ENCODE results near the gene RBM18. TPM values are rescaled to one million over a fixed set of nuclear protein-coding genes. Genes with fewer than 3 reads are reported as not detected.

RBM18 gene
- total RNA-seq, 1 experiment from 2014 or later: 8.1 TPM

DNA sequence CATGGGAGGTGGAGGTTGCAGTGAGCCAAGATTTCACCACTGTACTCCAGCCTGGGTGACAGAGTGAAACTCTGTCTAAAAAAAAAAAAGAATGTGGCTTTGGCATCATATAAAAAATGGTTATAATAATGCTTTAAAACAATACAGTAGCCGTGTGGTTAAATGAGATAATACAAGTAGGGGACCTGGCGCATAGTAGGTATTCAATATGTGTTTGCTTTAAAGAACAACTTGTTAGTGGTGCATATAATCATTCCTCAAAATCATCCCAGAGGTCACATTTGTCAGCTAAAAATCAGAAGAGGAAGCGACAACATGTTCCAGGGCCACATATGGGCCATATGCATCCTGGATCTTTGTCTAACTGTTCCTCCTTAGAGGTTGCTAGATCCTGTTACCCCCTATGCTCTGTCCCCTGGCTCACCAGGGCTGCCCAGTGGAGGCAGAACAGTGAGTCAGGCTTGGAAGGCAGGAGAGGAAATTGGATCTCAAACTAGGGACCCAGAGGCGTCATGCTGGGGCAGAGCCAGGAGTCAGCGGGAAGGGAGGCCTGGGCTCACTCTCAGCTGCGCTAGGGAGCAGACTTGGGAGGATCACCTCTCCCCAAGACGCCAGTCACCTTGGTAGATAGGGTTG lies 63.6 kb downstream of the RBM18 start:
- Histone ChIP-seq H3K27me3 (peaks cover 3% of the 10 kb centered on the region; the same call in 1 of the 2 replicates), H3K4me3 (no peak overlapping the region), H3K9me3 (no peaks in the 10 kb centered on the region), H3K36me3 (no peaks in the 10 kb centered on the region)
- peak; percentile 90 for DNase-seq

DNA sequence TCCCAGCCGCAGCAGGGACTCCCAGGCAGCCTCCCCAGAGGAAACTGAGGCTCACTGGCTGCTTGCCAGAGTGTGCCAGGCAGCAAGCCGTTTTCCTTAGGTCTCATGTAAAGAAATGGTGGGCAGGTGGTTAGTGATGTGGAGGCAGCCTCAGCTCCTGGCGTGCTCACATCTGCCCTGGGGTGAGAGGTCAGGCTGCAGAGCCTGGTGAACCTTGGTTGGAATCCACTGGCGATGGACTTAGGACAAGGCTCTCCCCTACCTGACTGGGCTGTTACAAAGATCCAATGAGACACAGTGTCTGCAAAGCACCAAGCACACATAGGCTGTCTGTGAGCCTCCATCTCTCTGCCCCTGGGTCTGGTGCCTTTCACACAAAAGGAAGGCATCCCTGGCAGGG lies 66.8 kb downstream of the RBM18 start:
- no peaks in the 10 kb centered on the region for H3K9me3 ChIP-seq
- no peaks in the 10 kb centered on the region for H3K36me3 ChIP-seq
- no peak for DNase-seq
- H3K4me3 ChIP-seq: no peak overlapping the region
- H3K27me3 ChIP-seq: peaks cover 3% of the 10 kb centered on the region; the same call in 1 of the 2 replicates

DNA sequence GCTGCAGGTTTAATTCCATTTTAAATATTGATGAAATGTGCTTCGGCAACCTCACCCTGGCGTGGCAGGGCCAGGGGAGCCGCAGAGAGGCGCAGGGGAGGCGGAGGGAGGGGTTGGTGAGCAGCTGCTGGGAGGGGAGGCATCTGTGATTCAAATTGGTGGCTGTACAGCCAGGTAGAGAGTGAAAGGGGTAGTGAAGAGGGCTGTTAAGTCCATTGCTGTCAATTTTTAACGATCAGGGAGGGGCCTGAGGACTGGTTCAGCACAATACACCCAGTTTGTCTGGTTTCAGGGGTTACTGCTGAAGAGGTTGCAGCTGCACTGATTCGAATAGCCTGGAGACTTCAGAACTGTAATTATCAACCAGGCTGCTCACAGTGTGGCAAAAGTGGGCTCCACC lies 67.2 kb downstream of the RBM18 start:
- DNase-seq: no peak

DNA sequence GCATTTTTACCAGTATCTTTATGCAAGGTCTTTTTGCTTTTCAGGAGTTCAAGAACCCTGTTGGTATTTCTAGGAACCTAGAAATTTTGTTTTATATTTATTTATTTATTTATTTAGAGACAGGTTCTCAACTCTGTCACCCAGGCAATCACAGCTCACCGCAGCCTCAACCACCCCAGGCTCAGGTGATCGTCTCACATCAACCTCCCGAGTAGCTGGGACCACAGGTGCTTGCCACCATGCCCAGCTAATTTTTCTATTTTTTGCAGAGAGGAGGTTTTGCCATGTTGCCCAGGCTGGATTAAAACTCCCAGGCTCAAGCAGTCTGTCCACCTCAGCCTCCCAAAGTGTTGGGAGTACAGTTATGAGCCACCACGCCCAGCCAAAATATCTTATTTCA lies 68.8 kb downstream of the RBM18 start:
- no peak for DNase-seq

More for the DNA sequence above, 67.2 kb downstream of the RBM18 start:
- Histone ChIP-seq H3K9me3 (no peaks in the 10 kb centered on the region), H3K36me3 (no peaks in the 10 kb centered on the region), H3K27me3 (peaks cover 3% of the 10 kb centered on the region; the same call in 1 of the 2 replicates), H3K4me3 (no peak overlapping the region)

DNA sequence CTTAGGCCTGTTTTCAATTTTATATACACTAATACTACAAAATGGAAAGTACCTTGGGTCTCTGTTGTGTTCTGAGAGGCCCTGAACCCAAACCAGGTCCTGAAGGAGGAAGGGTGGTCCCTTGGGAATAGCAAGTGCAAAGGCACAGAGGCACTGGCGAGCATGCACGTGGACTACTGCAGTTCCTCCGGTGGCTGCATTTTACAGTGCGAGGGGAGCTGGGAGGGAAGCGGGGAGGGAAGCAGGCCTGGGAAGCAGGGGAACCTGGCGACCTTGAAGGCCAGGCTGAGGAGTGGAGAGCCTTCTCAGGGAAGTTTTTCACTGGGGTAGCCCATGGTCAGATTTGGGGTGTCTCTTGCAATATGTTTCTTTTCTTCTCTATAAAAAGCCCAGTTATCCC lies 71.0 kb downstream of the RBM18 start:
- DNase-seq: no peak
- H3K4me3 ChIP-seq: no peak overlapping the region
- no peaks in the 10 kb centered on the region for H3K36me3 ChIP-seq
- H3K27me3 ChIP-seq: peaks cover 3% of the 10 kb centered on the region; the same call in 1 of the 2 replicates
- H3K9me3 ChIP-seq: no peaks in the 10 kb centered on the region

More for the DNA sequence above, 68.8 kb downstream of the RBM18 start:
- H3K9me3 ChIP-seq: no peaks in the 10 kb centered on the region
- no peaks in the 10 kb centered on the region for H3K36me3 ChIP-seq
- H3K27me3 ChIP-seq: peaks cover 3% of the 10 kb centered on the region; the same call in 1 of the 2 replicates
- no peak overlapping the region for H3K4me3 ChIP-seq

DNA sequence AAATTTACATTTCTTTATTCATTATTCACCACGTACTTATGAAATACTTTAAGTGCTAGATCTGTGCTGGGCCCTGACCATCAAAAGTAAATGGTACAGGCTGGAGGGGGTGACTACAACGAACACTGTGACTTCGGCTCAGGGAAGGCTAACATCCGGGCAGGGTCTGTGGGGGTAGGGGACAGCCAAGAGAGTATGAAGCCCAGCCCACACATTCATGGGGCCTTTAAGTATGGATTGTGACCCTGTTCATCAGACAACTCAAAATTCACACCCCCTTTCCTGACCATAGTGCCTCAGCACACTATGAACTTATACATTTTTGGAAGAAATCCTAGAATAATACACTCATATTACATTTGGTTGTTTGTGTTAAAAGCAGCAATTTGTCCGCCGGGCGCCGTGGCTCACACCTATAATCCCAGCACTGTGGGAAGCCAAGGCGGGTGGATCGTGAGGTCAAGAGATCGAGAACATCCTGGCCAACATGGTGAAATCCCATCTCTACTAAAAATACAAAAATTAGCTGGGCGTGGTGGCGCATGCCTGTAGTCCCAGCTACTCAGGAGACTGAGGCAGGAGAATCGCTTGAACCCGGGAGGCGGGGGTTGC lies 71.6 kb downstream of the RBM18 start:
- H3K27me3 ChIP-seq: peaks cover 3% of the 10 kb centered on the region; the same call in 1 of the 2 replicates
- DNase-seq: no peak
- H3K36me3 ChIP-seq: no peaks in the 10 kb centered on the region
- no peaks in the 10 kb centered on the region for H3K9me3 ChIP-seq
- no peak overlapping the region for H3K4me3 ChIP-seq

DNA sequence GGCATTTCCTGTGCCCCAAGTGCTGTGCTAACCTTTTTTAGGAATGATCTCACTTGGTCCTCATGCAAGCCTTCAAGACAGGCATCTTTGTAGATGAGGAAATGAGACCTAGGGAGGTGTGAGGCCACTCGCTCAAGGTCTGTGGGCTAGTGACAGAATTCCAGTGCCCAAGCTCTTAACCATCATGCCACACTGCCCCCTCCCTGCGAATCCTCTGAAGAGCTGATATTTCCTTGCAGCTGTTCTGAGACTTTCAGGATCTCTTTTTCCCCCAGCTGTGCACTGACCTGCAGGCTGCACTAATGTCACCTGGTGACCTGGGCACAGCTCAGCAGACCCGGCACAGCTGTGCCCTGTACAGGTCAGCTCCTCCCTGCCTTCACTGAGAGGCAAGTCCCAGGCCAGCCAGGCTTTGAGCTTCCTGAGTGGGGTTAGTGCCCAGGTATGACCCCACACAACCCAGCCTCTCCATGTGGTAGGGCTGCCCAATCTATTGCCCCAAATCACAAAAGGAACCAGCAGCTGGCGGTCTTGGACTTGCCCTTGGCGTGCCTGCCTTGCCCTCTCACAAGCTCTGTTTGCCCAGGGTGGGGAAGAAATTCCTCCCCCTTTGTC lies 72.3 kb downstream of the RBM18 start:
- H3K36me3 ChIP-seq: no peaks in the 10 kb centered on the region
- H3K9me3 ChIP-seq: no peaks in the 10 kb centered on the region
- peaks cover 3% of the 10 kb centered on the region; the same call in 1 of the 2 replicates for H3K27me3 ChIP-seq
- H3K4me3 ChIP-seq: no peak overlapping the region
- DNase-seq: no peak

DNA sequence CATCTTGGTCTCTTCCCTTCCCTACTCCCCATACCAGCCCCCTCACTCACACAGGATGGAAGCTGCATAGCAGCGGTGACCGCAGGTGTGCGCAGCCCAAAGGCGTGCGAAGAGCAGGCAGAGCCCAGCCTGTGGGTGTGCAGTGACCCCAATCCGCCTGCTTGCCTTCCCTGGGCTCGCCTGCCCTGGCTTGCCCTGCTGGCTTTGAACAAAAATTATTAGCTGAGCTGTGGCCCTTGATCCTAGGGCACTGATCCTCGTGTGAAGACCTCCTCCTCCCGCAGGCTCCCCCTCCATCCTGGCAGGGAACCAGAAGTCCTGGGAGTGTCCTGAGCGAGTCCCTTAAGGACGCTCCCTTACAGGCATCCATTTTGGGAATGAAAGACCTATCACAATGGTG lies 73.1 kb downstream of the RBM18 start:
- Histone ChIP-seq H3K4me3 (no peak overlapping the region), H3K9me3 (no peaks in the 10 kb centered on the region), H3K27me3 (no peaks in the 10 kb centered on the region; the same call in 1 of the 2 replicates), H3K36me3 (no peaks in the 10 kb centered on the region)
- no peak for DNase-seq

DNA sequence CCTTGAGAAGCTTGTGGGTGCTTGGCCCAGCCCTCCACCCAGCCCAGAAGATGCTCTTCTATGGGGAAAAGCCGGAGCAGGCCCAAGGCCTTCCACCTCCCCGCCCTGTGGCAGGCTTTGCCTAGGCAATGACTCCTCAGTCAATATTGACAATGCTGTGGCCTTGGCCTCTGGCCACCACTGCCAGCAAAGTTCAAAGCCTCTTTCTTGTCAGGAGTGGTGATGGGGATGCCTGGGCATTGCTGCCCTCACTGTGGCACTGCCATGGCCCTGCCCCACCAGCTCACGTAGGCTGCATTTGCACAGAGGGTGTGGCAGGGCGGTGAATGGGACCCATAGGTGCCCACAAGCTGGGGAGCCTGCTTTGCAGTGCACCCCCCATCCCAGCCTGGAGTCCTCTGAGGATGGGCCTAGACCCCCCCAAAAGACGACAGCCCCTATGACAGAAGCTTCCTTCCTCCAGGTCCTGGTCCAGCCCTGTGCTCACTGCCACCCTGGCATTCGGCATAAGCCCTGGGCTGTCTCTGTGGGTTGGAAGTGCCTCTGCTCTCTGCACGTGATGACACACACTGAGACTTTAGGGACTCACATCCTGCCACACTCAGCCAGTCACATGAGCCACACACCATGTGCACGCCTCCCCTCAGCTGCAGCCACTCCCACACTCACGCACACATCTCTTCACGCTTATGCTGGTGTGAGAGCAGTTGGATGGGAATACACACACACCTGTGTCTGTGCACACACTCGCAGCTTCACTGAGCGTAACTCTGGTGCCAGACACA lies 73.9 kb downstream of the RBM18 start:
- Histone ChIP-seq H3K36me3 (no peaks in the 10 kb centered on the region), H3K27me3 (no peaks in the 10 kb centered on the region), H3K4me3 (no peak overlapping the region), H3K9me3 (no peaks in the 10 kb centered on the region)
- no peak for DNase-seq

DNA sequence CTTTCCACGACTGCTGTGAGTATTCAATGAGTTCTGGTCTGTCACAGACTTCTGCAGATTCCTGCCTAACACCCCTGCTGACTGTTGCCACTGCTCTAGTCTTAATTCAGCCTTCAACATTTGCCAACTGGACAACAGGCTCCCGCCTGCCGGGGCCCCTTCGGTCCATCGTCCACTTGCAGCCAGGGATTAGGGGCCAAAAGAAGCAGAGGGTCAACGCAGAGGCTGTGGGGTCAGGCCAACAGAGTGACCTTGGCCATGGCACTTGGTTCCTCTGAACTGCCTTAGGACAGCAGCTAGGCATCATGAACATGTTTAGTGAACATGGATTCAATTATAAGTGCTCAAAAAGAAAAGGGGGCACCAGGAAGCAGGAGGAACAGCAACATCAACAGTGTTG lies 76.3 kb downstream of the RBM18 start:
- no peak for DNase-seq
- no peak overlapping the region for H3K4me3 ChIP-seq
- H3K27me3 ChIP-seq: peaks cover 6% of the 10 kb centered on the region
- no peaks in the 10 kb centered on the region for H3K9me3 ChIP-seq
- no peaks in the 10 kb centered on the region for H3K36me3 ChIP-seq

Other genes starting within 250 kb of the RBM18 start
- gene TTLL11, start 171.5 kb downstream of the RBM18 start, total RNA-seq (2014; rRNA removed; shearing (Covaris generic); ENCODE audit: low replicate concordance): 3.2 and 4.0 TPM in 2 replicates
- gene NDUFA8, start 105.1 kb downstream of the RBM18 start, total RNA-seq (2014; rRNA removed; shearing (Covaris generic); ENCODE audit: low replicate concordance): 44.8 and 68.0 TPM in 2 replicates
- not detected in 2 replicates for gene MORN5, start 104.9 kb downstream of the RBM18 start, total RNA-seq (2014; rRNA removed; shearing (Covaris generic); ENCODE audit: low replicate concordance)
- not detected in 2 replicates for gene LHX6, start 35.9 kb downstream of the RBM18 start, total RNA-seq (2014; rRNA removed; shearing (Covaris generic); ENCODE audit: low replicate concordance)
- gene MRRF, start within 50 bp of the RBM18 start, total RNA-seq (2014; rRNA removed; shearing (Covaris generic); ENCODE audit: low replicate concordance): 45.9 and 62.5 TPM in 2 replicates
- gene PTGS1, start 106.2 kb upstream of the RBM18 start, total RNA-seq (2014; rRNA removed; shearing (Covaris generic); ENCODE audit: low replicate concordance): not detected in 2 replicates
- not detected in 2 replicates for gene OR1J1, start 213.1 kb upstream of the RBM18 start, total RNA-seq (2014; rRNA removed; shearing (Covaris generic); ENCODE audit: low replicate concordance)
- gene OR1J2, start 246.0 kb upstream of the RBM18 start, total RNA-seq (2014; rRNA removed; shearing (Covaris generic); ENCODE audit: low replicate concordance): not detected in 2 replicates